SK-N-MC (cell line): Measurements from ENCODE around the gene TRAPPC6A.

Experiments
- EZH2 ChIP-seq: fragments of 200-600 bp; sonication (generic); IDR thresholded peaks from one replicate; pipeline ENCODE4 v1.6.1; 2017; ENCODE audit warnings: antibody characterized with exemption
- FOXP2 ChIP-seq: optimal IDR thresholded peaks from 2 replicates; pipeline ENCODE3; 2011; ENCODE audit warnings: mild to moderate bottlenecking, moderate library complexity; ENCODE audit not compliant: insufficient read depth; ENCODE audit errors: extremely low read length, control extremely low read depth
- POLR2AphosphoS5 ChIP-seq: IDR thresholded peaks from 2 replicates; pipeline ENCODE4 v1.6.1; 2012; ENCODE audit warnings: mild to moderate bottlenecking, low read depth, low read length, borderline replicate concordance

- TF ChIP-seq EZH2 (no peak), POLR2AphosphoS5 (no peak), FOXP2 (no peak)
These were observed 5.3 kb downstream of the TRAPPC6A start for GRCh38 chr19:45172611-45173208.
